ENCODE results near the gene NKAIN4.

DNA sequence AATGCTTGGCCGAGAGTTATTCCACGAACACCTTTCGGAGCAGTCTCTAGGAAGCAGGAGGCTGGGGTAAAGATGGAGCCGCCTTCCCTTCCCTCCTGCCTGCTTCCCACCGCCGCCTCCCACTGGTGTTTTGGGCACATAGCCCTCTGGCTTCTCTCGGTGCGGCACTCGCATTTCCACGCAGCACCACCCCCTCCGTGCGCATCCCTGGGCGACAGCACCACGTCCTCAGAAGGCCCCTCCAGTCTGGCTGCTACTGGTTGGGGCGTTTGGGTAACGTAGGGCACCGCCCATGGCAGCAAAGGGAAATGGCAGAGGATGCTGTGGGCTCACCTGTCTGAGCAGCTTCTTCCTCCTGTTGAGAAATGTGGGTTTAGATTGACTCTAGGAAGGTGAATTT is 41.2 kb upstream of the NKAIN4 start:
- TF ChIP-seq POLR2AphosphoS5 (IDR thresholded peaks at IDR 0.05) (no peak), POLR2A (IDR thresholded peaks at IDR 0.05) (no peak)
- TF ChIP-seq, protein P1, sequence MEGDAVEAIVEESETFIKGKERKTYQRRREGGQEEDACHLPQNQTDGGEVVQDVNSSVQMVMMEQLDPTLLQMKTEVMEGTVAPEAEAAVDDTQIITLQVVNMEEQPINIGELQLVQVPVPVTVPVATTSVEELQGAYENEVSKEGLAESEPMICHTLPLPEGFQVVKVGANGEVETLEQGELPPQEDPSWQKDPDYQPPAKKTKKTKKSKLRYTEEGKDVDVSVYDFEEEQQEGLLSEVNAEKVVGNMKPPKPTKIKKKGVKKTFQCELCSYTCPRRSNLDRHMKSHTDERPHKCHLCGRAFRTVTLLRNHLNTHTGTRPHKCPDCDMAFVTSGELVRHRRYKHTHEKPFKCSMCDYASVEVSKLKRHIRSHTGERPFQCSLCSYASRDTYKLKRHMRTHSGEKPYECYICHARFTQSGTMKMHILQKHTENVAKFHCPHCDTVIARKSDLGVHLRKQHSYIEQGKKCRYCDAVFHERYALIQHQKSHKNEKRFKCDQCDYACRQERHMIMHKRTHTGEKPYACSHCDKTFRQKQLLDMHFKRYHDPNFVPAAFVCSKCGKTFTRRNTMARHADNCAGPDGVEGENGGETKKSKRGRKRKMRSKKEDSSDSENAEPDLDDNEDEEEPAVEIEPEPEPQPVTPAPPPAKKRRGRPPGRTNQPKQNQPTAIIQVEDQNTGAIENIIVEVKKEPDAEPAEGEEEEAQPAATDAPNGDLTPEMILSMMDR (IDR thresholded peaks at IDR 0.05), result no peak

Measured in transverse colon (tissue), 4 donors.